ENCODE results near the gene LAMP2.
A peak's percentile ranks its signal among the peaks of the same experiment; 100 is the strongest.

LAMP2 gene

GRCh38 chrX:120401301-120401700 lies 67.8 kb downstream of the LAMP2 start:
- Histone ChIP-seq H3K4me1 (no peaks in the 10 kb centered on the region), H3K4me2 (ENCODE audit: low read length) (no peak overlapping the region)

GRCh38 chrX:120380699-120381098 lies 88.4 kb downstream of the LAMP2 start:
- Histone ChIP-seq H3K4me1 (no peaks in the 10 kb centered on the region), H3K4me3 (ENCODE audit: low read depth, low read length) (no peak overlapping the region), H3K4me2 (ENCODE audit: low read length) (no peak overlapping the region), H3K27me3 (ENCODE audit: control insufficient read depth, insufficient read depth, low read length) (no peaks in the 10 kb centered on the region), H3K9ac (no peak overlapping the region), H3K36me3 (ENCODE audit: control insufficient read depth, insufficient read depth, low read length) (no peaks in the 10 kb centered on the region), H3K9me3 (ENCODE audit: control insufficient read depth, low read length) (no peaks in the 10 kb centered on the region), H2AFZ (no peak overlapping the region), H3K27ac (no peak overlapping the region), H3K79me2 (no peaks in the 10 kb centered on the region)
- peak; percentile 55 for TF ChIP-seq CTCF (IDR thresholded peaks at IDR 0.05)

More at GRCh38 chrX:120401301-120401700, 67.8 kb downstream of the LAMP2 start:
- no peak overlapping the region for H3K27ac ChIP-seq
- H3K79me2 ChIP-seq, result no peaks in the 10 kb centered on the region
- H2AFZ ChIP-seq, result no peak overlapping the region
- no peak overlapping the region for H3K9ac ChIP-seq
- no peaks in the 10 kb centered on the region for H3K36me3 ChIP-seq (ENCODE audit: control insufficient read depth, insufficient read depth, low read length)
- H3K9me3 ChIP-seq (ENCODE audit: control insufficient read depth, low read length), result no peaks in the 10 kb centered on the region
- no peak for TF ChIP-seq CTCF (IDR thresholded peaks at IDR 0.05)
- no peaks in the 10 kb centered on the region for H3K27me3 ChIP-seq (ENCODE audit: control insufficient read depth, insufficient read depth, low read length)
- H3K4me3 ChIP-seq (ENCODE audit: low read depth, low read length), result no peak overlapping the region

GRCh38 chrX:120379937-120380681 lies 89.0 kb downstream of the LAMP2 start:
- H3K4me3 ChIP-seq (ENCODE audit: low read depth, low read length), result no peak overlapping the region
- no peak for TF ChIP-seq CTCF (IDR thresholded peaks at IDR 0.05)
- no peaks in the 10 kb centered on the region for H3K36me3 ChIP-seq (ENCODE audit: control insufficient read depth, insufficient read depth, low read length)
- H3K9ac ChIP-seq, result no peak overlapping the region
- H3K9me3 ChIP-seq (ENCODE audit: control insufficient read depth, low read length), result no peaks in the 10 kb centered on the region
- H3K4me2 ChIP-seq (ENCODE audit: low read length), result no peak overlapping the region
- H3K27ac ChIP-seq, result no peak overlapping the region
- no peaks in the 10 kb centered on the region for H3K79me2 ChIP-seq
- no peak overlapping the region for H2AFZ ChIP-seq
- no peaks in the 10 kb centered on the region for H3K4me1 ChIP-seq
- H3K27me3 ChIP-seq (ENCODE audit: control insufficient read depth, insufficient read depth, low read length), result no peaks in the 10 kb centered on the region

- H3K9me3 ChIP-seq (ENCODE audit: control insufficient read depth, low read length), result no peaks in the 10 kb centered on the region
- H3K4me2 ChIP-seq (ENCODE audit: low read length), result no peak overlapping the region
- H3K27ac ChIP-seq, result no peak overlapping the region
- no peak overlapping the region for H2AFZ ChIP-seq
- no peaks in the 10 kb centered on the region for H3K79me2 ChIP-seq
- no peak for TF ChIP-seq CTCF (IDR thresholded peaks at IDR 0.05)
- no peaks in the 10 kb centered on the region for H3K36me3 ChIP-seq (ENCODE audit: control insufficient read depth, insufficient read depth, low read length)
- H3K4me1 ChIP-seq, result no peaks in the 10 kb centered on the region
- H3K4me3 ChIP-seq (ENCODE audit: low read depth, low read length), result no peak overlapping the region
- no peak overlapping the region for H3K9ac ChIP-seq
- H3K27me3 ChIP-seq (ENCODE audit: control insufficient read depth, insufficient read depth, low read length), result no peaks in the 10 kb centered on the region
Observed at GRCh38 chrX:120378570-120378969, 90.5 kb downstream of the LAMP2 start.
